GM21529 (cell line): ENCODE data around the gene KCNN3.
A peak's percentile ranks its signal among the peaks of the same experiment; 100 is the strongest.

Experiments
- ATAC-seq: cut with Tn5 transposase; IDR thresholded peaks from one replicate; pipeline ENCODE4 v1.9.1; 2021; ENCODE audit not compliant: unreplicated experiment

KCNN3 gene

DNA sequence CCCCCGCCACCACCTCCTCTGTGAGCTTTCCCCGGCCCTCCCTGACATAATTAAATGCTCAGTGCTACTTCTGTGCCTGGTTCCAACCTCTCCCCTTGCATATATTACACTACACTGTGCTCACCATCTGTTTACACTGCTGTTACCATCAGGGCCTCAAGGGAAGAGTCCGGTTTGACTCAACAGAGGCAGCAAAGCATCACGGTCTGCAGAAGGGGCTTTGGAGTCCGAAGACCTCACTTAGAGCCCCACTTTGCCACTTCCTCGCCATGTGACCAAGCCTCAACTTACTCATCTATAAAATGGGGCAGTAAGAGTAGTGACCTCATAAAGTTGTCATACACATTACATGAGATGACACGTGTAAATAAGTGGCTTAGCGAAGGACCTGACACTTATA lies 27.4 kb downstream of the KCNN3 start:
- ATAC-seq: no peak

DNA sequence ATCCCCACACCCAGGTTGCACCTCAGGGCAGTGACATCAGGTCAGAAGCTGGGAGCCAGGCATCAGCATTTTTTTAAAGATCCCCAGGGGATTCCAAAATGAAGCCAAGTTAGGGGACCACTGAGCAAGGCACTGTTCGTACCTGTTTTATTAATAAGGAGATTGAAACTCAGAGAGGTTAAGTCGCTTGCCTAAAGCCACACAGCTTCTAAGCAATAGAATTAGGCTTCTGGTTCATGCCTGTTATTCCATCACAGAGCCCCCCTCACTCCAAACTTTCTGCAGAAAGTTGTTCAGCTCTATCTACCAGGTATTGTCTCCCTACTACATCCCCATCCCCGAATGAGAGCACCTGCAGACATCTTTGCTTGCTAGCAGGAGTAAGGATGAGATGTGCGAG lies 28.7 kb downstream of the KCNN3 start:
- ATAC-seq: no peak

DNA sequence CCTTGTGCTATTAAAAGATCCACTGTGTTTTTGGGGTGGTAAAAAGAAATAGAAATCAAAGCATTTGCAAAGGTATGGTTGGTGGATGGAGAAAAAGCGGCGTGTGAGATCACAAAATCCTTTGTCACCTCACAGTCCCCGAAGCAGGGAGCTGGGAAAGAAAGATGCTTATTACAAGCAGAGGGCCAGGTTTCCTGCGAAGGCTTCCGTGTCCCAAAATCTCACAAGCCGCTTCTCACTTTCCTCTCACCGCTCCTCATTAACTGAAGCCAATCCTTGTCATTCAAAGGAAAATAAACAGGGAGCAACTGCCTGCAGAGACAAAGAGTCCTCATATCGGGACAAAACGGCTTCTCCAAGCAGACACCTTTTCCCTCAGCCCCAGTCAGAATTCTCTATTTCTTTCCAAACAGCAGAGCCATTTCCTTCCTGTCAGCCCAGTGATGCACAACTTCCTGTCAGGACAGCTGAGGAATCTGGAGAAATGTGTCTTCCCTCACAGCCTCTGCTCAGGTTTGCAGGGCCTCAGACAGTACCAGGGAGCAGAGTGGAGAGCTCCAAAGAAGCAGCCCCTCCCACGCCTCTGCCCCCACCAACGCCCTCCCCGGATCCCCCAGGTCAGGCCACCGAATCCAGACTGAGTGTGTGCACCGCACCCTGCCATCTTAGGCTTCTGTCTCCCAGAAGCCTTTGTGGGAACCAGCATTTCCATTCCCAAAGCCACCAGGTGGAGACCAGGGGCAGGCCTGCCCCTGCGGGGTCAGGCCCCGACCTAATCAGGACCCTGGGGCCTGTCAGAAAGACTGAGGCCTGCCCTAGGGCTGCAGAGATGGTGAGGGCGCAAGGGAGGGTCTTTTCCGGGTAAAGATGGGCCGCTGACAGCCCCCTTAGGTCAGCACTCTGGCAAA lies 29.6 kb downstream of the KCNN3 start:
- no peak for ATAC-seq

DNA sequence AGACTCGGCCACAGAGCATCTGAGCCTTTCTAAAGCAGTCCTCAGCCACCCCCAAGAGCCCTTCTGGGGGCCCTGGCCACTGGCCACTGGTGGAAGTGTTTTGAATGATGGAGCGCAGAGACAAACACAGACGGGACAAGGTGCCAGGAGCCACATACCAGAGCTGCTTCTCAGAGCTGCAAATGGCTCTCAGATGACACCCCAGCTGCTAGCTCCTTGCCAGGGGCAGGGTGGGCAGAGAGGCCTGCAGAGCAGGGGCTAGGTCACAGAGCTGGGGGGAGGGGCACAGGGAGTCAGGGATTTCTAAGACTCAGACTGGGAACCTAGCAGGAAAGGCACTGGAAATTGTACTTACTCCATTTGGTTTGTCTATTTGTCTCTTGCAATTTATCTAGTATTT lies 30.4 kb downstream of the KCNN3 start:
- no peak for ATAC-seq

DNA sequence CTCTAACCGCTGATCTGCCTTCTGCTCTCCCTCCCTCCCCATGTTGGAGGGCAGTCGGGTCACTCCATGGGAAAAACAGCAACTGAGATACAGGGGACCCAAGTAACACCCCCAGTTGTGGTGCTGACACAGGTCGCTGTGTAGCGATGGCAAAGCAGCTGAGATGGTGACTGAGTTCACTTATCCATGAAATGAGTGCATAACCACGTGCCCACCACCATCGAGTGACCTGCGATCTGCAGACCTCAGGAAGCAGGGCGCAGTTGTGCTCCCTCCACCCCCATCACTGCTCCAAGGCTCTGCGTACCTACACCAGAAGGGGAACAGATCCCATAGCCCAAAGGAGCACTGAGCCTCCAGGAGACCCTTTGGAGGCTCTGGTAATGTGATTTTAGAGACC lies 31.1 kb downstream of the KCNN3 start:
- no peak for ATAC-seq

DNA sequence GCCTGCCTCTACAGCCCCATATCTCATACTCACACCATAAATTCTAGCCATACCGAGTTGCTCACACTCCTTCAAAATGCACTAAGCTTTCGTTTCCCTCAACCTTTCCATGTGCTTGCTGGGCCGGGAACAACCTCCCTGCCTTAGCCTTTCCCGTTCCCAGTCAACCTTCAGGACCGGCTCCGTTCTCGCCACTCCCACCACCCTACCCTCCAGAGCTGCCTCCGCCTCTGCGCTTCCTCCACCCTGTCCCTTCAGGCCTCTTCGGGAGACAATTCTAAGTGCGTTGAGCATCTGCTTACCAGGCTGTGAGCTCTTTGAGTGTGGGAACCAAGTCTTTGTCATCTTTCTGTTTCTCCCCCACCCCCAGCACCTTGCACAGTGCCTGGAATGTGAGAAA lies 31.6 kb downstream of the KCNN3 start:
- ATAC-seq: no peak

DNA sequence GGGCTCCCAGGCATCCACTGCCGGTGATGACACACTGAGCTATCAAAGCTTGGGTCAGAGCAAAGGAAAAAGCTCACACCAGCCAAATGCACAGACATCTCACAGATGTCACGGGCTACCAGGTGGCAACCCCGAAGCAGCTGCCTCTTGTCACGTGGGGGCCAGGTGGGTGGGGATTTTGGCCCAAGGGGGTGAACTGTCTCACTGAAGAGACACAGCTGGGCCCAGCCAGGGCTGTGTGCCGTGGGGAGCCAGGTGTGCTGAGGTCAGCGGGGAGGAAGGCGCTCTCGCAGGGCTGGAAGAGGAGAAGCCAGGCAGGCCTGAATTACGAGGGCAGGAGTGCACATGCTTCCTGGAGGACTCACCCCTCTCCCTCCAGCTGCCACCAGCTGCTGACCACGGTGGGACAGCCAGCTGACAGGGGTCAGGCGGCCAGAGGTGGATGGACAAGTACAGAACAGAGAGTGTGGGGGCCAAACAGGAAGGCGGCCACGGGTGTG lies 32.4 kb downstream of the KCNN3 start:
- no peak for ATAC-seq

DNA sequence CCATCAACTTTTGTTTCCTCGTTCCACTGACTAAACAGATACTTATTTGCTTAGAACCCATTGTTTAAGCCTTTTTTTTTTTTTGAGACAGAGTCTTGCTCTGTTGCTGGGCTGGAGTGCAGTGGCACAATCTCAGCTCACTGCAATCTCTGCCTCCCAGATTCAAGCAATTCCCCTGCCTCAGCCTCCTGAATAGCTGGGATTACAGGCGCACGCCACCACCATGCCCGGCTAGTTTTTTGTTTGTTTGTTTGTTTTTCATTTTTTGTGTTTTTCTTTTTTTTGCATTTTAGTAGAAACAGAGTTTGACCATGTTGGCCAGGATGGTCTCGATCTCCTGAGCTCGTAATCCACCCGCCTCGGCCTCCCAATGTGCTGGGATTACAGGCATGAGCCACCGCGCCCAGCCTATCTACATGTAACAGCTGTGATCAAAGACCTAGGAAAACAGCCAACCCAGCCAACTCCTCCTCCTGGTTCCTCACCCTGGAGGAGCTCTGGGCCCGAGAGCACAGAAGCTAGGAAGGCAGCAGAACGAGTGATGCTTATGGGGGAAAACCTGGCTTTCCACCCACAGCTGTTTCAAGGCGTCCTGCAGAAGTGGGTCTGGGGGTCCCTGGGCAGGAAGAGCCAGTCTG lies 32.9 kb downstream of the KCNN3 start:
- ATAC-seq: no peak

DNA sequence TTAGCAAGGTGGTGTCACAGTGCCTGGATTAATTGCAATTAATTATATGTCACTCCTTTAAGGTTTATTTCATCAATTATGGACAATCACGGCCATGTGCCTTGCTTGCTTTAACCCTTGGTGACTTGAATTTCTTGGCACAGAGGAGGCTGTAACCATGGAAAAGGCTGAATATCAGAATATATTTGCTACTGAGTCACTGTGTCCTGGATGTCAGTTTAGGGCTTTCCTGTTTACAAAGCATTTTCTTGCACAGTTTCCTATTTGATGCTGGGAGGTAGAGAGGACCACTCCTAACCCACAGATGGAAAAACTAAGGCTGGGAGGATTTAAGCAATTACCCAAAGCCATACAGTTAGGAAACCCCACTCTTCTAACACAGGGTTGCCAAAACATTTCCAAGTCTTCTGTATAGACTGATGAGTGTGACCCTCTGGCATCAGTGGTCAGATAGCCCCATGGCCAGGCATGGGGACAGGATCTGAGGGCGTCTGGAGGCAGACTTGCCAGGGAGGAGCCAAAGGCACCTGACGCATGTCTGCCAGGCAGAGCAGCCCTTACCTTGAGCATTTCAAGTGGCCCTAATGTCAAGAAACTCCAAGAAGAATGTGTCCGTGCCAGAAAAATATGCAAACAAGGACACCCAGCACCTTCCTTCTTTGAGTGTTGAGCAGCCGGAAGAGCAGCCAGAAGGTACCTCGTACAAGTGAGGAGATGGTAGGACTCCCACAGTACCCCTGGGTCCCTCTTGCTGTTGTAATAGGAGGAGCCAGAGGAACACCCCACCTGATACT lies 34.4 kb downstream of the KCNN3 start:
- no peak for ATAC-seq

DNA sequence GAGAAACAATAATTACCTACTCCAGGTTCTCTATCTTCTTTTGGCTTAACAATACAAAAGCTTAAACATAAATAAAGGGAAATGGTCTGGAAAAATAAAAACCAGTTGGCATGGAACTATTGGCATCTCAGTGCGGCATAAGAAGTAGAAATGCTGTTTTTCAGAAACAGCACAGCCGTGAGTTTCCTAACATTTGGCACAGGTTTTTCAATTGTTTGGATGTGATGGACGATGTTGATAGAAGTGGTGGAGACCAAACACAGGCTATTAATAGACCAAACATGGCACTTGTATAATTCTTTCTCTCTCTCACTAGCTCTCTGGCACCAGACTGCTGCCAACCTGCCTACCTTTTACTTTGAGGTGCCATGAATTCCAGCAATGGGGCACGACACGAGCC lies 36.2 kb downstream of the KCNN3 start:
- ATAC-seq: no peak

DNA sequence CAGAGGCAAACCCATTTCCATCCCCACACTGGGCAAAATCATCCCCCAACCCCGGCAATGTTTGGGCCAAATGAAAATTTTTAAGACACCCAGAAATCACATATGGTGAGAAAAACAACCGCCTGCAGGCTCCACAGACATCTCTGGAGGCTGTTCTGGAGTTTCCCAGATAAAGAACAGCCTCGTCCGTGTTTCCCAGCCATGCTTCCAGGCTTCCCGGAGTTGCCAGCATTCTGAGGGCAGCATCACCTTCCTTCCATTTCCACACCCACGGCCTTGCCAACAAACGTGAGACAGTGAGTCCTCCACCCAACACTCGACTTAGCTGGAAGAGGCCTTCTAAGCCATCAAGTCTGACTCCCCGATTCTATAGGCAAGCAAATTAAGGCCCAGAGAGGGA lies 36.9 kb downstream of the KCNN3 start:
- no peak for ATAC-seq

DNA sequence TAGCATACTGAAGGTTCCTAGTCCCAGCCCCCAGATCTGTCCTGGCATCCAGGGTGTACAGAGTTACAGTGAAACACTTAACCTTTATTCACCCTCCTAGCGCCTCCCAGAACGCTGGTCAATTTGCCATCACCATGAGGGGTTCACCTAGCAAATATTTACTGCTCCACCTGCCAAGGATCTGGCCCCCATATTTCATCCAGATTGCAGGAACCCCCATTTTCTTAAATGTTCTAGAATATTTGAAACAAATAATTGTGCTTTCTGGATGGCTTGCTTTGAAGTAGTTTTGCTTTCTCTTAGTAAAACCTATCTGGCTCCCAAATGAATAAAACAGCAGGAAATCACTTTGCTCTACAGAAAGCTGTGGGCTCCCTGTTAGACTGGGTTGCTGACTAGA lies 37.7 kb downstream of the KCNN3 start:
- no peak for ATAC-seq

DNA sequence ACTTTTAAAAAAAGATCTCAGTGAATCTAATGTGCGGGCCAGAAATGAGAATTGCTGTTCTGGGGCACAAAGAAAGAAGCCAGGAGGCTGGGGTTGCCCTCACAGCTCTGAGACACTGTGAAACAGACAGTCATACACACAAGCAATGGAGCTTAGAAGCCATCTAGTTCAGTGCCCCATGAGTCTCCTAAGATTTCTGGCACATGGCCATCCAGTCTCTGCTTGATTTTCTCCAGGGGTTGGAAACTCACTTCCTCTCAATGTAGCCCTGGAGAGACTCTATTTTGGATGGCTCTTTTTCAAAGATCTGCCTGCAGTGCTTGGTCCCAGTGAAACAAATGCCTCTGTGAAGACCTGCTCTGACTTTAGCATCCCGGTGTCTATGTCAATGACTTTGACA lies 38.6 kb downstream of the KCNN3 start:
- ATAC-seq: no peak

DNA sequence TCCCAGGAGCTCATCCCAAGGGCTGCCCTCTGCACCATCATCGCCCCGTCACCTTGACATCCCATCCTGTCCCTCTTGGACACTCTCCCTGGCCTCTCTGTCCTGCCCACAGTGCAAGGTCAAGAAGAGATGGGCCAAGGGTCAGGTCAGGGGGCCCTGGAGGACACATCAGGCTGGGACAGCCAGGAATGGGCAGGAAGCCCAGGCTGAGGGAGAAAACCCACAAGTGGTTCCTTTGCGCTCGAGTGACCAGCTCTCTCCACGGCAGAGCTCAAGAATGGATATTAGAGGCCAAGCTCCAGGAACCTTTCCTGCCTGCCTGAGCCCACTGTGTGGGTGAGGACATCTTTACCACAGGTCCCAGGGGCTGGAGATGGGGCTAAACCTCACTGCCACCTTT lies 41.0 kb downstream of the KCNN3 start:
- ATAC-seq: no peak

DNA sequence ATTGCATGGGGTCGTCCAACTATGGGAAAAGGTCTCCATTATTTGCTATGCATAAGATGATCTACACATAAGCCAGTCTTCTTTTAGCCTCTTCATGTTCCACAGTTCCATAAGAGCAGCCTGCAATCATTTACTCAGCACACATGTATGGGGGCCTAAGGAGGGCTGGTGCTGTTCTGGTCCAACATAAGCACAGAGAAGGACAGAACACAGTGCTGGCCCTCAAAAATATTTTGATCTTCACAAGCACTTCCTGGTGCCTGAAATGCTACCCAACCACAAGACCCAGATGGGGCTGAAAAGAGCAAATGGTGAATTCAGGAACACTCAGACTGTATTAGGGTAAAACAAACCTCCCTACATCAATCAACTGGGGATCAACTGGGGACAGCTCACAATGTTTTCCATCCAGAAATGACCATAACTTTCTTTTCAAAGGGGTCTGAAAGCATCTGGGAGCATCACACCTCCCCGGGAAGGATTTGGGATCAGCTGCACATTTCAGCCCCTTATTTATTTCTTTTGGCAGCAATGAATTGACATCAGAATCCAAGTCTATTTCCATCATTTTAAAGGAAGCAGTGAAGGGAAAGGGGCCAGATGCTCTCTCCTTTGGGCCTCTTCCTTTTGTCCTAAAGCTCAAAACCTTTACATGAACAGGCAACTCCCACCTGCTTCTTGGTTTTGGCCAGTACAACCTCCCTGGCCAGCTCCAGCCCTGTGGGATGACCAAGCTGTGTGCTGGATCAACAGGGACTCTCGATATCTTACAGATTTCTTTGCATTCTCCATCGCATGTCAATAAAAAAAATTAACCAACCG lies 45.7 kb downstream of the KCNN3 start:
- ATAC-seq: no peak

DNA sequence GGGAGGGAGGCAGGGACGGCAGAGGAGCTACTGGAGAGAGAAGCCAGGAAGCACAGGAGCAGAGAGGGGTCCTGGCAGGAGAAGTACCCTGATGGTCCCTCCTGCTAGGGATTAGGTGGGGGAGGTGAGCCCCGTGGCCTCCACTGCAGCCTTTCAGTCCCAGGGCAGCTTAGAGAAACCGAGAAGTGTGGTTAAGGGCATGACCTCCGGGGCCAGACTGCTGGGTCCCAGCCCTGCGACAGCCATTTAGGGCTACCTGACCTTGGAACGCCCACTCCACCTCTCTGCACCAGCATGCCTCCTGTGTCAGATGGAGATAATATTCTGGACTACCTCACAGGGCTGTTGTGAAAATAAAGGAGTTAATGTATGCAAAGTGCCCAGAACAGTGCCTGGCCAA lies 47.4 kb downstream of the KCNN3 start:
- ATAC-seq: peak; percentile 45

DNA sequence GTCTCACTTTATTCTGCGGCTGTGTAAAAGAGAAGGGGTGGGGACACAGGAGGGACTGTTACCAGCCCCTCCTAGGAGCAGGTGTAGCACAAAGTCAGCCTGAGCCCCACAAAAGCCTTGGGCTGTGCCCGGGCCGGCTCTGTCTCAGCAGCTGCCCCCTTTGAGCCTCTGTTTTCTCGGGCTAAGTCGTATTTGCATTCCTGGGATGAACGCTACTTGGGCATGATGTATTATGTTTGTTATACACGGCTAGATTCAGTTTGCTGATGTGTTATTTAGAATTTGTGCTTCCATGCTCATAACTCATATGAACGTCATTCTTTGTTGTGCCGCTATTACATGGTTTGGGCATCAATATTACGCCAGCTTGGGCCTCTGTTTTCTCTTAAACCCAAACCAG lies 47.8 kb downstream of the KCNN3 start:
- ATAC-seq: no peak

DNA sequence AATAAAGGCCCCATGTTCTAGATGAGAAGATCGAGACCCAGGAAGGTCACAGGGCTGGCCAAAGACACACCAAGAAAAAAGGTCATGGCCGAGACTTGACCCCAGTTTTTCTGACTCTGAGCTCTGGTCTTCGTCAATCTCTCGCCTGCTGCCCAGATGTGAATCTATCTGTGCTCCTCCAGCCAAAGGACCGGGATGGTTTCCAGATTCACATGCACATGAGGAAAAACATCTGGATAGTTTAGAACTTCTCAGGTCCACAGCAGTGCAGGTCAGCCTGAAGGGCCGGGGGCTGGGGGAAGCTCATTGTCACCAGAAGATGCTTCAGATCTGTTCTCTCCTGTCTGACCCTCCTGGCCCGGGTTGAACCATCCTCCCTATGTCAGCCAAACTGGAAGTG lies 49.0 kb downstream of the KCNN3 start:
- ATAC-seq: no peak

DNA sequence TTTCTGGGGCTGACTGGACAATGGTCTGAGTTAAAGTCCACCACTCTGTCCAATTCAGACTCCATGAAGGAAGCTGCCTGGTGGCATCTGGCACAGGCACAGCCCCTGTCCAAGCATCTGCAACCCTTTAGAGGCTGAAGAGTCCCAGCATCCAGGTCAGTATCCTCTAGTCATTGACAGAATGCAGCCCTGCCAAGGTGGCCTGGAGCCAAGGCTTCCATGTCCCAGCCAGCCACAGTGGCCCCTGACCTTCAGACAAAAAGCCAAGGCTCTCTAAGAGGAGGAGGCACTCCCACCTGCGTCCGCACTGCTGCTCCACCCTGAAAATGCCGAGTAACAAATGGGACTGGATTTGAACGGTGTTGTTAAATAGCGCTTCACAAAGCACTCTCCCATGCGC lies 49.4 kb downstream of the KCNN3 start:
- no peak for ATAC-seq

DNA sequence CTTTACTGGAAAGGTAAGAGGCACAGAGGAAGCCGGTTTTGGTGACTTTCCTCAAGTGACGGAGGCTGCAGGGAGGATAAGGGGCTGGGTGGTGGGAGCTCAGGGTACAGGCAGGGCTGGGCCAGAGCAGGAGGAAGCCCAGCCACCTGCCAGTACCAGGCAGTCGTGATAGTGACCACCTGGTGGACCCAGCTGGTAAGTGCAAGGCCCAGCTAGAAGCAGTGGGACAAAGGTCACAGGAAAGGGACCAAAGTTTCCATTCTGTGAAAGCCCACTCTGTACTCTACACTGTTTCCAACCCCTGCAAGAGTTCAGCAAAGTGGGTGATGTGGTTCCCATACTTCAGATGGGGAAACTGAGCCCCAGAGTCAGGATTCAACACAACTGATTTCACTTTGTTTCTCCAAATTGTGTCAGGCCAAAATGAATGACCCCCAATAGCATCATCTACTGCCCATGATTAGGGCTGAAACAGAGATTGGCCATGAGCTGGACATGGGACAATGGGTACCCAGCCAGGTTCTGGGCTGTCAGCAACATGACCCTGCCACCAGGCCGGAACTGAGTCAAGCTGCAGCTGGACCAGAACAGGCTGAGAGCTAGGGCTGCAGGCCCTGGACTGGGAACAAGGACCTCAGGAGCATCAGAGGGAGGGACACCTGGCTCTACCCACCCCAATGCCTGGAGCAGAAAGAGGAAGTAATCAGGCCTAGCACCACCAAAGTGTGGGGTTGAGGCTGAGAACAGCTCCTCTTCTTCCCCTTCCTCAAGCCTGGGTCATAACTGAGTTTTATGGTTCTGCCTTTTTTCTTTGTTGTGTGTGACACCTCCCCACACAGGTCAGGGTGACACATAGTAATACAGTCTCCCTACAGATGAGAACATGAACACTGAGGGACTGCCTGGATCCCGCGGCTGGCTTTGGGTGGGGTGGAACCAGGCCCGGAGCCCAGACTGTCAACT lies 50.2 kb downstream of the KCNN3 start:
- no peak for ATAC-seq
